PC-9 (cell line): ENCODE measurements around the gene GATA1. TPM values are rescaled to one million over a fixed set of nuclear protein-coding genes. Genes with fewer than 3 reads are reported as not detected.

Source experiments
- BruUV-seq: library from RNA; stranded (reverse); fragments of 400-500 nt; replicated peaks from 2 replicates; lab custom pipeline; 2021; lab: Mats Ljungman, UMichigan
- CTCF ChIA-PET: fragments of 300-600 bp; sonication (Branson Sonifier 250); formaldehyde crosslinking; loops from one replicate; lab custom pipeline; 2022; ENCODE audit warnings: antibody characterized with exemption; lab: Charles Lee
- POLR2A ChIA-PET: fragments of 300-600 bp; sonication (Branson Sonifier 250); formaldehyde crosslinking; loops from one replicate; lab custom pipeline; 2022; ENCODE audit warnings: antibody characterized with exemption; ENCODE audit not compliant: unreplicated experiment; lab: Charles Lee
- DNase-seq, 2 experiments: peaks; one replicate each; pipeline versions ENCODE4 v3.0.0 to v3.0.0-alpha.2; 2015 to 2022; ENCODE audit warnings: mixed read lengths in 1 of 2
- H2AFZ ChIP-seq: fragments of 200-600 bp; sonication (generic); 2 replicates; pipeline ENCODE4 v1.8.1; 2017; ENCODE audit warnings: antibody characterized with exemption
- H3F3A ChIP-seq: fragments of 200-600 bp; sonication (generic); 2 replicates; pipeline ENCODE4 v1.8.1; 2017; ENCODE audit warnings: antibody characterized with exemption, mild to moderate bottlenecking, low read depth; ENCODE audit not compliant: insufficient read depth
- H3K27ac ChIP-seq: fragments of 200-600 bp; sonication (generic); 2 replicates; pipeline ENCODE4 v1.6.1; 2016; ENCODE audit warnings: mixed run types
- H3K27me3 ChIP-seq: fragments of 200-600 bp; sonication (generic); 2 replicates; pipeline ENCODE4 v1.6.1; 2016; ENCODE audit warnings: low read depth, mixed run types; ENCODE audit not compliant: insufficient read depth
- H3K36me3 ChIP-seq: fragments of 200-600 bp; sonication (generic); 2 replicates; pipeline ENCODE4 v1.6.1; 2016; ENCODE audit warnings: low read depth, mixed run types
- H3K4me1 ChIP-seq: fragments of 200-600 bp; sonication (generic); replicated peaks from 2 replicates; pipeline ENCODE4 v1.6.1; 2016; ENCODE audit warnings: mixed run types; ENCODE audit not compliant: insufficient read depth
- H3K4me2 ChIP-seq: fragments of 200-600 bp; sonication (generic); 2 replicates; pipeline ENCODE4 v1.6.1; 2017; ENCODE audit warnings: mixed run types
- H3K4me3 ChIP-seq: fragments of 200-600 bp; sonication (generic); 2 replicates; pipeline ENCODE4 v1.6.1; 2016; ENCODE audit warnings: mixed run types
- H3K79me2 ChIP-seq: fragments of 200-600 bp; sonication (generic); 2 replicates; pipeline ENCODE4 v1.6.1; 2017; ENCODE audit warnings: low read depth, mixed run types
- H3K9me2 ChIP-seq: fragments of 200-600 bp; sonication (generic); 2 replicates; pipeline ENCODE4 v1.8.1; 2017; ENCODE audit warnings: mild to moderate bottlenecking; ENCODE audit not compliant: insufficient read depth
- H3K9me3 ChIP-seq: fragments of 200-600 bp; sonication (generic); 2 replicates; pipeline ENCODE4 v1.8.1; 2016; ENCODE audit warnings: low read depth; ENCODE audit not compliant: insufficient read depth
- H4K20me1 ChIP-seq: fragments of 200-600 bp; sonication (generic); 2 replicates; pipeline ENCODE4 v1.8.1; 2017; ENCODE audit not compliant: insufficient read depth
- CTCF ChIP-seq: fragments of 200-600 bp; sonication (generic); conservative IDR thresholded peaks from 2 replicates; pipeline ENCODE4 v1.6.1; 2017; ENCODE audit warnings: mixed run types, antibody characterized with exemption, mild to moderate bottlenecking, moderate library complexity
- EZH2 ChIP-seq: fragments of 200-600 bp; sonication (generic); IDR thresholded peaks from 2 replicates; pipeline ENCODE4 v1.8.0; 2017; ENCODE audit warnings: antibody characterized with exemption, low read depth
- intact Hi-C: fragments of 100-400 bp; cut with micrococcal nuclease; formaldehyde crosslinking; loops from one replicate; pipeline ENCODE4 v1.10.0; 2022; ENCODE audit not compliant: unreplicated experiment
- total RNA-seq: library from RNA; stranded (reverse); gene quantifications from 2 replicates; pipeline ENCODE4 v1.2.3, GENCODE V29; 2021

GATA1 gene
- total RNA-seq, 1 experiment from 2014 or later = not detected

- no peaks in the 10 kb centered on the region for H4K20me1 ChIP-seq
- intact Hi-C loops = no loop called here
- no peak overlapping the region for H3K27ac ChIP-seq
- no peak overlapping the region for H3K4me3 ChIP-seq
- H2AFZ ChIP-seq = no peak overlapping the region
- BruUV-seq = no TSS peak
- H3K36me3 ChIP-seq = no peaks in the 10 kb centered on the region
- ChIA-PET POLR2A (no interaction called here), CTCF (no interaction called here)
- DNase-seq = no peak
- H3F3A ChIP-seq = no peaks in the 10 kb centered on the region
- H3K4me1 ChIP-seq = peaks cover 12% of the 10 kb centered on the region
- no peaks in the 10 kb centered on the region for H3K27me3 ChIP-seq
- no peaks in the 10 kb centered on the region for H3K79me2 ChIP-seq
- no peaks in the 10 kb centered on the region for H3K9me2 ChIP-seq
- H3K4me2 ChIP-seq = no peak overlapping the region
- H3K9me3 ChIP-seq = no peaks in the 10 kb centered on the region
- TF ChIP-seq EZH2 (no peak), CTCF (no peak)
These were observed 7.5 kb downstream of the GATA1 start for GRCh38 chrX:48793935-48794334.

- H3F3A ChIP-seq = no peaks in the 10 kb centered on the region
- H3K36me3 ChIP-seq = no peaks in the 10 kb centered on the region
- H3K27me3 ChIP-seq = no peaks in the 10 kb centered on the region
- intact Hi-C loops = no loop called here
- no peaks in the 10 kb centered on the region for H4K20me1 ChIP-seq
- no peak for TF ChIP-seq CTCF
- H3K79me2 ChIP-seq = no peaks in the 10 kb centered on the region
- H3K4me2 ChIP-seq = peak overlapping the region; percentile 61
- no peak overlapping the region for H3K27ac ChIP-seq
- H2AFZ ChIP-seq = no peak overlapping the region
- no peaks in the 10 kb centered on the region for H3K9me2 ChIP-seq
- H3K4me3 ChIP-seq = 0 out of 2 replicates have a peak overlapping the region, but pooled peaks have one; percentile 8
- H3K4me1 ChIP-seq = peaks cover 12% of the 10 kb centered on the region
- POLR2A ChIA-PET = no interaction called here
- CTCF ChIA-PET = no interaction called here
- BruUV-seq = no TSS peak
- no peaks in the 10 kb centered on the region for H3K9me3 ChIP-seq
- no peak for DNase-seq
These were observed 8.0 kb downstream of the GATA1 start for GRCh38 chrX:48794340-48794910.

GRCh38 chrX:48794911-48795515 is 8.6 kb downstream of the GATA1 start:
- H3K4me3 ChIP-seq = 0 out of 2 replicates have a peak overlapping the region, but pooled peaks have one; percentile 8
- H3K79me2 ChIP-seq = no peaks in the 10 kb centered on the region
- peak; percentile 60 to 68 for DNase-seq
- peak overlapping the region; percentile 61 for H3K4me2 ChIP-seq
- CTCF ChIA-PET = no interaction called here
- no peaks in the 10 kb centered on the region for H3K9me3 ChIP-seq
- H3K27ac ChIP-seq = peak overlapping the region; percentile 43
- TF ChIP-seq CTCF = no peak
- no peak for TF ChIP-seq EZH2
- H4K20me1 ChIP-seq = no peaks in the 10 kb centered on the region
- no peaks in the 10 kb centered on the region for H3K9me2 ChIP-seq
- POLR2A ChIA-PET = no interaction called here
- H3K27me3 ChIP-seq = no peaks in the 10 kb centered on the region
- intact Hi-C loops = no loop called here
- H3F3A ChIP-seq = no peaks in the 10 kb centered on the region
- H2AFZ ChIP-seq = no peak overlapping the region
- peaks cover 12% of the 10 kb centered on the region for H3K4me1 ChIP-seq
- H3K36me3 ChIP-seq = no peaks in the 10 kb centered on the region
- BruUV-seq = no TSS peak
